ENCODE results near the gene CD248.
A peak's percentile ranks its signal among the peaks of the same experiment; 100 is the strongest.

Gene CD248

GRCh38 chr11:66347425-66348276 is 30.8 kb upstream of the CD248 start, which contains the start of gene B4GAT1:
B4GAT1 (minus strand) TSS chr11:66347629; CDS start chr11:66347545, 84 bp downstream.
- Histone ChIP-seq H3K36me3 (peaks cover 0 to 2% (median 0%) of the 10 kb centered on the region in 3 donors), H3K27me3 (no peaks in the 10 kb centered on the region), H3K4me1 (peaks cover 12 to 40% (median 33%) of the 10 kb centered on the region in 4 donors), H3K27ac (peak within 1 kb of the TSS; percentile 87 to 98), H3K4me3 (peak within 1 kb of the TSS; percentile 89 to 95), H3K9me3 (no peaks in the 10 kb centered on the region)
- no peak for TF ChIP-seq CTCF (IDR thresholded peaks at IDR 0.05)
- intact Hi-C loops (cut with DNase I; ENCODE audit: low total_unique reads): loop anchor here (5.0 kb wide), 1 partner anchor 35 kb away; no protein-coding TSS in a partner anchor
- peak; percentile 85 to 92 for DNase-seq

- DNase-seq: no peak
- peak overlapping the region; percentile 87 to 98 for H3K27ac ChIP-seq
- peaks cover 0 to 11% (median 2%) of the 10 kb centered on the region in 3 donors for H3K36me3 ChIP-seq
- H3K4me3 ChIP-seq: peak overlapping the region; percentile 89 to 95
- H3K27me3 ChIP-seq: no peaks in the 10 kb centered on the region
- peaks cover 12 to 40% (median 33%) of the 10 kb centered on the region in 4 donors for H3K4me1 ChIP-seq
- intact Hi-C loops (cut with DNase I; ENCODE audit: low total_unique reads): loop anchor here (5.0 kb wide), 1 partner anchor 34 kb away; no protein-coding TSS in a partner anchor
- no peaks in the 10 kb centered on the region for H3K9me3 ChIP-seq
- no peak for TF ChIP-seq CTCF (IDR thresholded peaks at IDR 0.05)
Observed at GRCh38 chr11:66346476-66347424, 29.9 kb upstream of the CD248 start.

- Histone ChIP-seq H3K27me3 (no peaks in the 10 kb centered on the region), H3K9me3 (no peaks in the 10 kb centered on the region), H3K4me3 (peak overlapping the region; percentile 92 to 95), H3K27ac (peak overlapping the region; percentile 87 to 98), H3K4me1 (peaks cover 12 to 40% (median 33%) of the 10 kb centered on the region in 4 donors), H3K36me3 (peaks cover 14 to 25% (median 17%) of the 10 kb centered on the region in 3 donors)
- intact Hi-C loops (cut with DNase I; ENCODE audit: low total_unique reads): loop anchor here (5.0 kb wide), 1 partner anchor 33 kb away; no protein-coding TSS in a partner anchor
- TF ChIP-seq CTCF (IDR thresholded peaks at IDR 0.05): no peak
- DNase-seq: no peak
Observed at GRCh38 chr11:66345316-66345649, 28.4 kb upstream of the CD248 start.

GRCh38 chr11:66344550-66345315 is 27.9 kb upstream of the CD248 start, which contains the start of gene BRMS1:
BRMS1 (minus strand) TSS chr11:66345104; CDS start chr11:66342234, 2,870 bp downstream.
- Histone ChIP-seq H3K27me3 (no peaks in the 10 kb centered on the region), H3K27ac (peak within 1 kb of the TSS; percentile 87 to 98), H3K36me3 (peaks cover 16 to 31% (median 23%) of the 10 kb centered on the region in 3 donors), H3K4me1 (peaks cover 12 to 40% (median 33%) of the 10 kb centered on the region in 4 donors), H3K9me3 (no peaks in the 10 kb centered on the region), H3K4me3 (peak within 1 kb of the TSS; percentile 92 to 95)
- peak; percentile 14 to 46 for TF ChIP-seq CTCF (IDR thresholded peaks at IDR 0.05)
- DNase-seq: peak; percentile 99
- intact Hi-C loops (cut with DNase I; ENCODE audit: low total_unique reads): loop anchor here (5.0 kb wide), 1 partner anchor 32 kb away; no protein-coding TSS in a partner anchor

All from tibial artery (tissue), 4 donors.